ENCODE results near the gene FGF12.

Gene FGF12

DNA sequence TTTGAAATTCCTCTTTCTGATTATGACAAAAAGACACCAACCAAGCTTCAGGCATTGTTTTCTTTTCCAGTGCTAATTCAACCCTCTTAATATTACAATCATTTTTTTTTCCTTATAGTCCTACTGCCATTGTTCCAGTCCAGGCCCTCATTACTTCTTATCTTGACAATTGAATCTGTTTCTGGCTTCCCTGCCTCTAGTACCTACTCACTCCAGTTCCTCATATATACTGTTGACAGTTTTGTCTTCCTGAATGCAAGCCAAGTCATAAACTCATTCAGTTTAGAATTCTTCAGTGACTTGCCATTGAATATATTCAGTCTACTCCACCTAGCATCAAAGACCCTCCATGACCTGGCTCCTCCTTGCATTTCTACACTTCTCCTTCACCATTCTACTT lies 507.4 kb downstream of the FGF12 start:
- Histone ChIP-seq H3K9me3 (ENCODE audit: severe bottlenecking) (no peaks in the 10 kb centered on the region), H3K36me3 (ENCODE audit: low read depth) (no peaks in the 10 kb centered on the region), H3K27me3 (ENCODE audit: insufficient read depth, poor library complexity, severe bottlenecking) (no peaks in the 10 kb centered on the region), H3K27ac (ENCODE audit: poor library complexity, severe bottlenecking) (no peak overlapping the region), H3K4me3 (ENCODE audit: severe bottlenecking) (no peak overlapping the region), H3K4me1 (ENCODE audit: insufficient read depth, poor library complexity, severe bottlenecking) (no peaks in the 10 kb centered on the region)
- TF ChIP-seq, protein P1, sequence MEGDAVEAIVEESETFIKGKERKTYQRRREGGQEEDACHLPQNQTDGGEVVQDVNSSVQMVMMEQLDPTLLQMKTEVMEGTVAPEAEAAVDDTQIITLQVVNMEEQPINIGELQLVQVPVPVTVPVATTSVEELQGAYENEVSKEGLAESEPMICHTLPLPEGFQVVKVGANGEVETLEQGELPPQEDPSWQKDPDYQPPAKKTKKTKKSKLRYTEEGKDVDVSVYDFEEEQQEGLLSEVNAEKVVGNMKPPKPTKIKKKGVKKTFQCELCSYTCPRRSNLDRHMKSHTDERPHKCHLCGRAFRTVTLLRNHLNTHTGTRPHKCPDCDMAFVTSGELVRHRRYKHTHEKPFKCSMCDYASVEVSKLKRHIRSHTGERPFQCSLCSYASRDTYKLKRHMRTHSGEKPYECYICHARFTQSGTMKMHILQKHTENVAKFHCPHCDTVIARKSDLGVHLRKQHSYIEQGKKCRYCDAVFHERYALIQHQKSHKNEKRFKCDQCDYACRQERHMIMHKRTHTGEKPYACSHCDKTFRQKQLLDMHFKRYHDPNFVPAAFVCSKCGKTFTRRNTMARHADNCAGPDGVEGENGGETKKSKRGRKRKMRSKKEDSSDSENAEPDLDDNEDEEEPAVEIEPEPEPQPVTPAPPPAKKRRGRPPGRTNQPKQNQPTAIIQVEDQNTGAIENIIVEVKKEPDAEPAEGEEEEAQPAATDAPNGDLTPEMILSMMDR (IDR thresholded peaks at IDR 0.05; ENCODE audit: poor library complexity, severe bottlenecking) = no peak
- DNase-seq (ENCODE audit: low spot score) (no peak), ATAC-seq (ENCODE audit: low read depth) (no peak)

DNA sequence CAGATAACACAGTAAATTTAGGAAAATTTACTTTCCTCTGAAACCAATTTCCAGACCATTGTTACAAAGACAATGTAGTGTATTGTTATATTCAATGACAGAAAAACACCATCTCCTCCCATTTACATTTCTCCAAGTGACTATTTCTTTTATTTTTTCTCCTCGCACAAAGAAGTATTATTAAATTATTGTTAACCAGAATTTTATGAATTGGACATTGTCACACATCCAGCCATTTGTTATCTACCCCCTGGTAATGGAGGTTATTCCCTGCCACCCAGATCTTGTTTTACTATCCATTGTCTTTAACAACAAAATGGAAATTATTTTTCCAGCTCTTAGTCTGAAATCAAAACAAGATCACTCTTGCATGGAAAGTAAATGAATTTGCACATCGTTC lies 511.3 kb downstream of the FGF12 start:
- no peak overlapping the region for H3K27ac ChIP-seq (ENCODE audit: poor library complexity, severe bottlenecking)
- H3K4me3 ChIP-seq (ENCODE audit: severe bottlenecking) = no peak overlapping the region
- ATAC-seq (ENCODE audit: low read depth) (no peak), DNase-seq (ENCODE audit: low spot score) (no peak)
- TF ChIP-seq, protein P1 (IDR thresholded peaks at IDR 0.05; ENCODE audit: poor library complexity, severe bottlenecking) = no peak
- H3K27me3 ChIP-seq (ENCODE audit: insufficient read depth, poor library complexity, severe bottlenecking) = no peaks in the 10 kb centered on the region
- H3K36me3 ChIP-seq (ENCODE audit: low read depth) = no peaks in the 10 kb centered on the region
- H3K4me1 ChIP-seq (ENCODE audit: insufficient read depth, poor library complexity, severe bottlenecking) = no peaks in the 10 kb centered on the region
- no peaks in the 10 kb centered on the region for H3K9me3 ChIP-seq (ENCODE audit: severe bottlenecking)

DNA sequence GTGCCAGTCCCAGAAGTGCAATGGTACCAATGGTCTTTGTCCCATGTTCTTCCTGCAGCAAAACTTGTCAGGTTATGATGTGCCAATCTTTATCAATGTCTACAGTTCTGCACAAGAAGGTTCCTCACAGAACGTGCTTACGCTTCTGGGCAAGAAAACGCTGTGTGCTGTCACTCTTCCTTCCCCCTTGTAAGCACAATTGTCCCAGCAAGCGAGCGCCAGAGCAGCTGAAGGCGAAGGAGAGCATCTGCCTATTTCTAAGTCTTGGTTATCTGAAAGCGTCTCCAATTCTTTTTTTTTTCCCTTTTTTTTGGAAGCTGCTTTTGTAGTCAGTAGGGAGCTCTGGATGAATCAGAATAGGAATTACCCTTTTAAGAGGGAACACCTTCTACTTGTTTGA lies 514.4 kb downstream of the FGF12 start:
- Histone ChIP-seq H3K4me3 (ENCODE audit: severe bottlenecking) (no peak overlapping the region), H3K36me3 (ENCODE audit: low read depth) (no peaks in the 10 kb centered on the region), H3K27ac (ENCODE audit: poor library complexity, severe bottlenecking) (no peak overlapping the region), H3K27me3 (ENCODE audit: insufficient read depth, poor library complexity, severe bottlenecking) (no peaks in the 10 kb centered on the region), H3K4me1 (ENCODE audit: insufficient read depth, poor library complexity, severe bottlenecking) (no peaks in the 10 kb centered on the region), H3K9me3 (ENCODE audit: severe bottlenecking) (no peaks in the 10 kb centered on the region)
- TF ChIP-seq, protein P1 (IDR thresholded peaks at IDR 0.05; ENCODE audit: poor library complexity, severe bottlenecking) = no peak
- DNase-seq (ENCODE audit: low spot score) (no peak), ATAC-seq (ENCODE audit: low read depth) (no peak)

DNA sequence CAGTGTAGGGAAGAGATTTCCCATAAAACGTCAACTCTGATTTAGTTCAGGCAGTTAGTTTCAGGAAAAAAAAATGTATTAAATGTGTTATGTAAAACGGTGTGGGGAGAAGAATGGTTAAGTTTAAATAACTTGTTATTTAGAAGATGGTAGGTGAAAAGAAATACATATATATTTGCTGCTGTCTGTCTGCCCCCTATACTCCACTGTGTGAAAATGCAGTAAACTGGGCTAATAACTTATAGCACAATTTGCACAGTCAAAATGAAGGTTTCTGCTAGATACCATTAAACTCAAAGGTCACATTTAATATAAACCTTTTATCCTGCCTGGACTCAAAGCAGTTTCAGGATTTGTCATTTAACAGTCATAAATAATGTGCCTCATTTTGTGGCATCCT lies 515.0 kb downstream of the FGF12 start:
- no peaks in the 10 kb centered on the region for H3K9me3 ChIP-seq (ENCODE audit: severe bottlenecking)
- ATAC-seq (ENCODE audit: low read depth) = no peak
- no peaks in the 10 kb centered on the region for H3K4me1 ChIP-seq (ENCODE audit: insufficient read depth, poor library complexity, severe bottlenecking)
- DNase-seq (ENCODE audit: low spot score) = no peak
- H3K4me3 ChIP-seq (ENCODE audit: severe bottlenecking) = no peak overlapping the region
- no peaks in the 10 kb centered on the region for H3K36me3 ChIP-seq (ENCODE audit: low read depth)
- TF ChIP-seq, protein P1 (IDR thresholded peaks at IDR 0.05; ENCODE audit: poor library complexity, severe bottlenecking) = peak; percentile 3
- H3K27me3 ChIP-seq (ENCODE audit: insufficient read depth, poor library complexity, severe bottlenecking) = no peaks in the 10 kb centered on the region
- H3K27ac ChIP-seq (ENCODE audit: poor library complexity, severe bottlenecking) = no peak overlapping the region

DNA sequence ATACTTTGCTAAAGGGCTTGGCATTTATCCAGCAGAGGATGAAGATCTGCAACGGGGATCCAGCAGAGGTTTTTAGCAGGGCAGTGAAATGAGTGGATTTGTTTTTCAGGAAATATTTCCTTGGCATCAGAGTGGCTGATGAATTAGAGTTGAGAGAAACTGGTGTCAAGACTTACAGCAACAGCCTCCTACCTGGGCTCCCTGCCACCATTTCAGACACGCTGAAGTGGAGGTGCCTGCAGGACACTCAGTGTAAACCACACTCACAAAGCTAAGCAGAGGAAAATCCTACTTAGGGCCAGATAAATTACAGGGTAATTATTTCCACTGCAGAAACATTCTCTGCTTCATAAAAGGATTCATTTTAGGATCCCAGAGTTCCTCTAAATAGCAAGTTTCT lies 519.7 kb downstream of the FGF12 start:
- H3K4me3 ChIP-seq (ENCODE audit: severe bottlenecking) = no peak overlapping the region
- TF ChIP-seq, protein P1 (IDR thresholded peaks at IDR 0.05; ENCODE audit: poor library complexity, severe bottlenecking) = no peak
- H3K27ac ChIP-seq (ENCODE audit: poor library complexity, severe bottlenecking) = no peak overlapping the region
- no peaks in the 10 kb centered on the region for H3K9me3 ChIP-seq (ENCODE audit: severe bottlenecking)
- H3K4me1 ChIP-seq (ENCODE audit: insufficient read depth, poor library complexity, severe bottlenecking) = no peaks in the 10 kb centered on the region
- ATAC-seq (ENCODE audit: low read depth) = no peak
- H3K36me3 ChIP-seq (ENCODE audit: low read depth) = no peaks in the 10 kb centered on the region
- H3K27me3 ChIP-seq (ENCODE audit: insufficient read depth, poor library complexity, severe bottlenecking) = no peaks in the 10 kb centered on the region
- no peak for DNase-seq (ENCODE audit: low spot score)
